Hepatocyte (in vitro differentiated cells): Measurements from ENCODE around the gene CXorf49.
"Not testable (repeated sequence)": the region's sequence is repeated elsewhere in the genome, so short reads cannot be mapped to it uniquely, and the experiment has no call there.

Experiments used
- CTCF ChIP-seq: fragments of 200-600 bp; sonication (generic); IDR thresholded peaks from 2 replicates; pipeline ENCODE4 v1.5.1; 2016; ENCODE audit warnings: antibody characterized with exemption, mild to moderate bottlenecking; ENCODE audit not compliant: poor library complexity
- EZH2 ChIP-seq: fragments of 200-600 bp; sonication (generic); IDR thresholded peaks from 2 replicates; pipeline ENCODE4 v1.6.1; 2016; ENCODE audit warnings: antibody characterized with exemption, mild to moderate bottlenecking, borderline replicate concordance
- EZH2phosphoT487 ChIP-seq: fragments of 200-600 bp; sonication (generic); IDR thresholded peaks from one replicate; pipeline ENCODE4 v1.6.1; 2018; ENCODE audit warnings: antibody characterized with exemption, mild to moderate bottlenecking, low read depth, moderate library complexity; ENCODE audit not compliant: unreplicated experiment, severe bottlenecking

- not testable (repeated sequence) for TF ChIP-seq EZH2phosphoT487, CTCF, EZH2
These were observed 45.0 kb upstream of the CXorf49 start, which contains the start of gene CXorf49B for GRCh38 chrX:71763049-71763448.
